ENCODE data around the gene SLC9A6.
A peak's percentile ranks its signal among the peaks of the same experiment; 100 is the strongest.

The SLC9A6 gene

GRCh38 chrX:136030303-136031191 is 45.3 kb downstream of the SLC9A6 start:
- no peaks in the 10 kb centered on the region for H3K27me3 ChIP-seq (ENCODE audit: control insufficient read depth, insufficient read depth, low read length)
- peak overlapping the region; percentile 43 for H3K4me2 ChIP-seq (ENCODE audit: low read length)
- no peaks in the 10 kb centered on the region for H3K36me3 ChIP-seq (ENCODE audit: insufficient read depth, low read length)
- H3K9ac ChIP-seq (ENCODE audit: low read depth, low read length) = peak overlapping the region; percentile 51
- no peaks in the 10 kb centered on the region for H3K9me3 ChIP-seq (replicated peaks; ENCODE audit: low read length)
- H3K4me3 ChIP-seq (ENCODE audit: low read length) = no peak overlapping the region
- H3K4me1 ChIP-seq (ENCODE audit: control insufficient read depth, insufficient read depth, low read length) = peaks cover 26% of the 10 kb centered on the region

GRCh38 chrX:136031626-136032025 is 46.4 kb downstream of the SLC9A6 start:
- H3K9me3 ChIP-seq (replicated peaks; ENCODE audit: low read length) = no peaks in the 10 kb centered on the region
- H3K4me1 ChIP-seq (ENCODE audit: control insufficient read depth, insufficient read depth, low read length) = peaks cover 26% of the 10 kb centered on the region
- no peak overlapping the region for H3K9ac ChIP-seq (ENCODE audit: low read depth, low read length)
- H3K27me3 ChIP-seq (ENCODE audit: control insufficient read depth, insufficient read depth, low read length) = no peaks in the 10 kb centered on the region
- no peak overlapping the region for H3K4me2 ChIP-seq (ENCODE audit: low read length)
- no peaks in the 10 kb centered on the region for H3K36me3 ChIP-seq (ENCODE audit: insufficient read depth, low read length)
- no peak overlapping the region for H3K4me3 ChIP-seq (ENCODE audit: low read length)

DNA sequence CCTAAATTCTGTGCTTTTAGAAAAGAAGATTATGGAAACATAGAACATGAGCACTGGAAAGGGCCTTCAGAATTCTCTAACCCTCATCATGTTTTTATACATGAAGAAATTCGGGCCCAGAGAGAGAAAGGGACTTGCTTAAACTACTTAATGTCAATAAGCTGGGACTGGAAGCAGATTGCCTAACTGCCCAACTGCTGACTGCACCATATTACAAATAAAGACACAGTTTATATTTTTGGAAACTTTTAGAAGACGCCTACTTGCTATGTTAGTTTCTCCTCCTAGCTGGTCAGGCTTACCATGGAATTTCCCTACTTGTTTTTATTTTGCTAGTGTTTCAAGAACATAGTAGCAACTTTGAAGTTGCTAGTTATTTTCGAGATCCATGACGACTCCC is 47.1 kb downstream of the SLC9A6 start:
- no peak overlapping the region for H3K9ac ChIP-seq (ENCODE audit: low read depth, low read length)
- no peak overlapping the region for H3K4me2 ChIP-seq (ENCODE audit: low read length)
- no peaks in the 10 kb centered on the region for H3K9me3 ChIP-seq (replicated peaks; ENCODE audit: low read length)
- no peaks in the 10 kb centered on the region for H3K36me3 ChIP-seq (ENCODE audit: insufficient read depth, low read length)
- no peak overlapping the region for H3K4me3 ChIP-seq (ENCODE audit: low read length)
- H3K4me1 ChIP-seq (ENCODE audit: control insufficient read depth, insufficient read depth, low read length) = peaks cover 26% of the 10 kb centered on the region
- no peaks in the 10 kb centered on the region for H3K27me3 ChIP-seq (ENCODE audit: control insufficient read depth, insufficient read depth, low read length)

DNA sequence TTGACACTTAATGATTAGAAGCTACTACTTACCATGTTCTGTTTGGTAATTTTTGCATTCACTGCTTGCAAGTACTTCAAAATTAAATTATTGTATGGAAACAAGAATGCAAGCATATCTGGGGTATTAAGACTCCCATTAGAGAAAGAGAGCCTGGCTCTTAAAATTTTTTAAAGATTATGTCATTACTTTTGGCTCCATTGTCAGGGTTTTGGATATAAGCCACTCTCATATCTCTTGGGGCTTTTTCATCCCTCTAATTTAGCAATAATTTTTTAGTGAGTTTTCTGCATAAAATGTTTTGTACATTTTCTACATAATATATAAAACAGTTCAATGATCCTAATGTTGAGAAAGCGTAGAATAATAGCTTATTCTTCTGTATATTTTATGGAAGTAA is 49.4 kb downstream of the SLC9A6 start:
- no peaks in the 10 kb centered on the region for H3K9me3 ChIP-seq (replicated peaks; ENCODE audit: low read length)
- H3K4me3 ChIP-seq (ENCODE audit: low read length) = no peak overlapping the region
- H3K4me1 ChIP-seq (ENCODE audit: control insufficient read depth, insufficient read depth, low read length) = peaks cover 23% of the 10 kb centered on the region
- no peak overlapping the region for H3K4me2 ChIP-seq (ENCODE audit: low read length)
- no peak overlapping the region for H3K9ac ChIP-seq (ENCODE audit: low read depth, low read length)
- H3K27me3 ChIP-seq (ENCODE audit: control insufficient read depth, insufficient read depth, low read length) = no peaks in the 10 kb centered on the region
- no peaks in the 10 kb centered on the region for H3K36me3 ChIP-seq (ENCODE audit: insufficient read depth, low read length)

GRCh38 chrX:136035663-136036062 is 50.4 kb downstream of the SLC9A6 start:
- Histone ChIP-seq H3K9me3 (replicated peaks; ENCODE audit: low read length) (no peaks in the 10 kb centered on the region), H3K4me2 (ENCODE audit: low read length) (no peak overlapping the region), H3K36me3 (ENCODE audit: insufficient read depth, low read length) (no peaks in the 10 kb centered on the region), H3K4me1 (ENCODE audit: control insufficient read depth, insufficient read depth, low read length) (peaks cover 21% of the 10 kb centered on the region), H3K27me3 (ENCODE audit: control insufficient read depth, insufficient read depth, low read length) (no peaks in the 10 kb centered on the region), H3K9ac (ENCODE audit: low read depth, low read length) (no peak overlapping the region), H3K4me3 (ENCODE audit: low read length) (no peak overlapping the region)

DNA sequence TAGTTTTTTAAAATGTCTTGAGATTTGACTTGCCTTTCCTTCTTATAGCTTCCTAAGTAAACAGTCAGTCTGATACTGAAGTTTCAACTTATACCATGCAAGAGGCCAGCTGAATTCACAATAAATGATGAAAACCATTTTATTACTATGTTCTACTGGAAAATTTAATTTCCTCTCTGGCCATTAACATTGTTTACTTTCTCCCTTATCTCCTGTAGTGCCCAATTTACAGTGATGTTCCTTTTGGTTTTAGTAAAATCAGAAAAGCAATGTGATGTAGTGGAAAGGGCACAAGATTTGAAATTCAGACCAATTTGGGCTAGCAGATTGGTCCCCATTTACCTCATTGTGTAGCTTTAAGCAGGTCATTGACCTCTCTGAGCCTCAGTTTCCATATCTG is 54.2 kb downstream of the SLC9A6 start:
- no peak overlapping the region for H3K4me2 ChIP-seq (ENCODE audit: low read length)

DNA sequence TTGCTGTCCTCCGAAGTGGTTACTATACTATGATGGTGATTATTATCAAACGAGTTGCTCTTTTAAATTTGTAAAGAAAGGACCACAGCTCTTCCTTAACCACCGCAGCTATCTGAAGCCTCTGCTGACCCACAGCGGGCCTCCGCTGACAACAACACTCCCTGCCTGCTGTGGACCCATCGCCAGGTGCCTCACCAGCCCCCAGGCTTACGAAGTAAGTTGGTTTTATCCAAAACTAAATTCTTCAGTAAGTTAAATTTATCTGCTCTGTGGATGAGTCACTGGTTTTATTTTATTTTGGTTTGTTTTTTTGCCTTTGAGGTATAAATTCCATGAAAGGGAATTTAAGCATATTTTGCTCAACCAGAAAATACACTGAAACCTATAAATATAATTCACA is 54.7 kb downstream of the SLC9A6 start:
- H3K4me1 ChIP-seq (ENCODE audit: control insufficient read depth, insufficient read depth, low read length) = peaks cover 10% of the 10 kb centered on the region
- H3K9me3 ChIP-seq (replicated peaks; ENCODE audit: low read length) = no peaks in the 10 kb centered on the region
- H3K4me3 ChIP-seq (ENCODE audit: low read length) = no peak overlapping the region
- no peaks in the 10 kb centered on the region for H3K27me3 ChIP-seq (ENCODE audit: control insufficient read depth, insufficient read depth, low read length)
- no peaks in the 10 kb centered on the region for H3K36me3 ChIP-seq (ENCODE audit: insufficient read depth, low read length)
- H3K9ac ChIP-seq (ENCODE audit: low read depth, low read length) = no peak overlapping the region
- H3K4me2 ChIP-seq (ENCODE audit: low read length) = no peak overlapping the region

More for the DNA sequence above, 54.2 kb downstream of the SLC9A6 start:
- no peaks in the 10 kb centered on the region for H3K36me3 ChIP-seq (ENCODE audit: insufficient read depth, low read length)
- H3K27me3 ChIP-seq (ENCODE audit: control insufficient read depth, insufficient read depth, low read length) = no peaks in the 10 kb centered on the region
- H3K4me3 ChIP-seq (ENCODE audit: low read length) = no peak overlapping the region
- no peaks in the 10 kb centered on the region for H3K9me3 ChIP-seq (replicated peaks; ENCODE audit: low read length)
- peaks cover 14% of the 10 kb centered on the region for H3K4me1 ChIP-seq (ENCODE audit: control insufficient read depth, insufficient read depth, low read length)
- H3K9ac ChIP-seq (ENCODE audit: low read depth, low read length) = no peak overlapping the region

GRCh38 chrX:136041254-136041812 is 56.1 kb downstream of the SLC9A6 start:
- no peak overlapping the region for H3K9ac ChIP-seq (ENCODE audit: low read depth, low read length)
- H3K4me2 ChIP-seq (ENCODE audit: low read length) = no peak overlapping the region
- H3K27me3 ChIP-seq (ENCODE audit: control insufficient read depth, insufficient read depth, low read length) = no peaks in the 10 kb centered on the region
- H3K4me1 ChIP-seq (ENCODE audit: control insufficient read depth, insufficient read depth, low read length) = peaks cover 12% of the 10 kb centered on the region
- H3K4me3 ChIP-seq (ENCODE audit: low read length) = no peak overlapping the region
- H3K9me3 ChIP-seq (replicated peaks; ENCODE audit: low read length) = no peaks in the 10 kb centered on the region
- no peaks in the 10 kb centered on the region for H3K36me3 ChIP-seq (ENCODE audit: insufficient read depth, low read length)

DNA sequence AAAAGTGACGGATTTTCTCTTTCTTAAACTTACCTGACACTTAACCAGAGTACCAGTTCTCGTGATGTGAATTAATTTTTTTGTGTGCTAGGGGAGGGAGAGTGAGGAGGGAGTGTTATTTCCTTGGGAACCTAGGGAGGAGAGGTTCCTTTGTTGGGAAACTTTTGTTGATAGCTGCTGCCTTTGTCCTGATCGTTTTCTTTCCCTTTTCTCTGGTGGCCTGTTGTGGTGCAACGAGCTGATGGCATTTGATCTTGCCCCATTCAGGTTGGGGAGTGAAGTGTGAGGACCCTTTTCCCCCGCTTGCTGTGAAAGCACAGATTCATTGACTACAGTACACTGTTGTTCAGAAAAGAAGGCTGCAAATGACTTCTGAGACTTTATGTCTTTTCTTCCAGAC is 59.8 kb downstream of the SLC9A6 start:
- H3K4me3 ChIP-seq (ENCODE audit: low read length) = no peak overlapping the region
- no peaks in the 10 kb centered on the region for H3K27me3 ChIP-seq (ENCODE audit: control insufficient read depth, insufficient read depth, low read length)
- H3K4me2 ChIP-seq (ENCODE audit: low read length) = no peak overlapping the region
- no peaks in the 10 kb centered on the region for H3K9me3 ChIP-seq (replicated peaks; ENCODE audit: low read length)
- no peak overlapping the region for H3K9ac ChIP-seq (ENCODE audit: low read depth, low read length)
- H3K4me1 ChIP-seq (ENCODE audit: control insufficient read depth, insufficient read depth, low read length) = peaks cover 18% of the 10 kb centered on the region
- H3K36me3 ChIP-seq (ENCODE audit: insufficient read depth, low read length) = no peaks in the 10 kb centered on the region

- H3K4me2 ChIP-seq (ENCODE audit: low read length) = peak overlapping the region; percentile 26
- no peaks in the 10 kb centered on the region for H3K9me3 ChIP-seq (replicated peaks; ENCODE audit: low read length)
- H3K36me3 ChIP-seq (ENCODE audit: insufficient read depth, low read length) = no peaks in the 10 kb centered on the region
- peaks cover 14% of the 10 kb centered on the region for H3K4me1 ChIP-seq (ENCODE audit: control insufficient read depth, insufficient read depth, low read length)
- no peak overlapping the region for H3K4me3 ChIP-seq (ENCODE audit: low read length)
- H3K27me3 ChIP-seq (ENCODE audit: control insufficient read depth, insufficient read depth, low read length) = no peaks in the 10 kb centered on the region
- no peak overlapping the region for H3K9ac ChIP-seq (ENCODE audit: low read depth, low read length)
These were observed 61.2 kb downstream of the SLC9A6 start for GRCh38 chrX:136046295-136047015.

GRCh38 chrX:136047016-136047642 is 61.9 kb downstream of the SLC9A6 start:
- Histone ChIP-seq H3K4me2 (ENCODE audit: low read length) (peak overlapping the region; percentile 26), H3K9me3 (replicated peaks; ENCODE audit: low read length) (no peaks in the 10 kb centered on the region), H3K9ac (ENCODE audit: low read depth, low read length) (no peak overlapping the region), H3K4me3 (ENCODE audit: low read length) (no peak overlapping the region), H3K27me3 (ENCODE audit: control insufficient read depth, insufficient read depth, low read length) (no peaks in the 10 kb centered on the region), H3K4me1 (ENCODE audit: control insufficient read depth, insufficient read depth, low read length) (peaks cover 14% of the 10 kb centered on the region), H3K36me3 (ENCODE audit: insufficient read depth, low read length) (no peaks in the 10 kb centered on the region)
